Suppressor macrophage treated with lipopolysaccharide for 1 hour (primary cell): ENCODE results near the gene GALNT2.

Source experiments
- DNase-seq, 3 donors: peaks; one replicate each; pipeline ENCODE4 v3.0.0-alpha.2; 2020 to 2022

Gene GALNT2

GRCh38 chr1:230286166-230286889 lies 219.3 kb downstream of the GALNT2 start:
- no peak for DNase-seq

DNA sequence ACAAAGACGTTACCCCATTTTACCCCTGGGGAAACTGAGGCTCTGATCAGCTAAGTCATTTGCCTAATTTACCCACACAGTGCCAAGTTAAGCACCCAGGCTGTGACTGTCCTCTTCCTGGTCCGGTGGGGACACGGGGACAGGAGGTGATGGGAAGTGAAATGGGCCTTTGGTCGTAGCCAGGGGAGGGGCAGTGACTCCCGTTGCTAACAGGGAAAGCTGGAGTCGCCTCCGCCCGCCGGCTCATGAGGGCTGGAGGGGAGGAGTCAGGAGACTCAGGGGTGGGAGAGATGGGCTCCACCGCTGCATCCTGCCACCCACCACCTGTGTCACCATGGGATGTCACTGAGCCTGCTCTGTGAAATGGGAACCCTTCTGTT lies 219.8 kb downstream of the GALNT2 start:
- DNase-seq, result no peak

- DNase-seq, result no peak
Observed at GRCh38 chr1:230287674-230288315, 220.8 kb downstream of the GALNT2 start.

- no peak for DNase-seq
Observed at GRCh38 chr1:230288641-230289349, 221.8 kb downstream of the GALNT2 start.

DNA sequence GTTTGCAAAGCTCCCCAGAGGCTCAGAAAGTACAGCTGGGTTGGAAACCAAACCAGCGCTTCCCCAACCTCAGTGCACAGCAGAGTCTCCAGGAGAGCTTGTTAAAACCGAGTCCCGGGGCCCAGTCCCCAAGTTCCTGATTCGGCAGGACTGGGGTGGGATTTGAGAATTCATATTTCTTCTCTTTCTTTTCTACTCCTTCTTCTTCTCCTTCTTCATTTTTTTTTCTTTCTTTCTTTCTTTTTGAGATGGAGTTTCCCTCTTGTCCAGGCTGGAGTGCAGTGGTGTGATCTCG lies 222.3 kb downstream of the GALNT2 start:
- DNase-seq, result no peak

DNA sequence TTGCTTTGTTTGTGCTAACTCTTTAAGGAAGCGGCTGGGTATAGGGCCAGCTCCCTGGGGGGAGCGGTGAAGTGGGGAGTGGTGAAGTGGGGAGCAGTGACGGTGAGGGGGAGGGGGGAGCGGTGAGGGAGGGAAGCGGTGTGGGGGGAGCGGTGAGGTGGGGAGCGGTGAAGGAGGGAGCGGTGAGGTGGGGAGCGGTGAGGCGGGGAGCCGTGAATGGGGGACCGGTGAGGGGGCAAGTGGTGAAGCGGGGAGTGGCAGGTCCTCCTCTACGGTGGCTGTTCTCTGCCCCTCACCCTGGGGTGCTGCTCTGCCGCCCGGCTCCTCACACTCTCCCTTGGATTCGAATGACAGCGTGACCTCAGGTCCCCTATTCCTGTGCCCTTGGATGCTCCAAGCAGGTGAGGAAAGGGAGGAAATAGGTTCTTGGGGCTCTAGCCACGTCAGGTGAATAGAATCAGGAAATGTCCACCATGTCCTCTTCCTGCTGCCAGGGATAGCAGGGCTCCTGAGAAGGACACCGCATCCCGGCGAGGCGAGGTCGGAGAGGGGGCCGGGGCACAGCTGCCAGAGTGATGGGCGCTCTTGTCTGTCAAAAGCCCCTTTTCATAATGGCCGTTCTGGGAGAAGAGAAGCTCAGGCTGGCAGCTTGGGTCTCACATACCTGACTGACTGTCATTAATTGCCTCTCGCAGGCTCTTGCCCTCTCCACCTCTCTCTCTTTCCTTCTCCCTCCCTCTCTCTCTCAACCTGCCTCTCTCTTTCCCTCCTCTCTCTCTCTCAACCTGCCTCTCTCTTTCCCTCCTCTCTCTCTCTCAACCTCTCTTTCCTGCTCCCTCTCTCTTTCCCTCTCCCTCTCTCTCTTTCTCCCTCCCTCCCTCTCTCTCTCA lies 224.9 kb downstream of the GALNT2 start:
- no peak for DNase-seq

GRCh38 chr1:230292689-230293389 lies 225.8 kb downstream of the GALNT2 start:
- DNase-seq, result no peak

GRCh38 chr1:230293390-230293700 lies 226.3 kb downstream of the GALNT2 start:
- no peak for DNase-seq

GRCh38 chr1:230295367-230295766 lies 228.3 kb downstream of the GALNT2 start:
- no peak for DNase-seq

- DNase-seq, result peak; percentile 37 to 57 (median 41)
Observed at GRCh38 chr1:230299191-230300006, 232.4 kb downstream of the GALNT2 start.

DNA sequence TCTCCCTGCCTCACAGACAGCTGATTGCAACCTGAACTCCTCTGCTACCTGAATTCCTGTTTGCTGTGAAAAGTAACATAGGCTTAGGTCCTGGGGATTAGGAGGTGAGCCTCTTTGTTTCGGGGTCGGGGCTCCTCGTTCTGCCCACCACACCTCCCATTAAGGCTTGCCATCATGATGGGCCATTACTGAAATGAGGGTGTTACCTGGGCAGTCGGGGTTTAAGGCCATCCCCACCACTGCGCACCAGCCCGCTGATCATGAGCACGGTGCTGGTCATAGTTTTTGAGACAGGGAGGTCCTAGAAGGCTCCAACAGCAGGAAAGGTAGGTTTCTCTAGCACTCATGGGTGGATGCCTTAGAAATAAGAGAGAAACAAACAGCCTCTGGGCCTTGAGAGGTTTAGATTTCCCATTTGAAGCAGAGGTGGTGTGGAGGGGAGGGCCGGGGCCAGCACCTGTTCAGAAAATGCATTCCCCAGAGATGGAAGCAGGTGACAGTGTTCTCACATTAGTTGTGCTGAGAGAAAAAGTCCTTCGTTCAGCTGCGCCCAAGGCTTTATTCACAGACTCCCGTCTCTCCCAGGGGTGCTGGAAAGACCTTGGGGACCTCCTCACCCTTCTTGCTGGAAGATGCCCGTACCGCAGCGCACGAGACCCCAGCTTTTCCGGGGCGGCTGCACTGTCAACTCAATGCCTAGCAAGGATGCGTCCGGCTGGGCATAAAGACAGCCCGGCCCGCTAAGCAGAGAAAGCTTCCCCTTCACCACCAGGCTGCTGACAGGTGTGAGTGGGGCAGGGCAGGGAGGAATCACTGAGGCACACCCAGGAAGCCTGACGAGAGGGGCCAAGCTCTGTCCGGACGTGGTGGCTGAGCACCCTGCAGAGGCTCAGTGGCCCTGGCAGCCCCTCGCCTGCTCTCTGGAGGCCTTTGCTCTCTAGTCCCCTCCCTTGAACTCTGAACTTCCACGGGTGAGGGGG lies 233.6 kb downstream of the GALNT2 start:
- no peak for DNase-seq

- DNase-seq, result no peak
Observed at GRCh38 chr1:230301322-230301721, 234.3 kb downstream of the GALNT2 start.

DNA sequence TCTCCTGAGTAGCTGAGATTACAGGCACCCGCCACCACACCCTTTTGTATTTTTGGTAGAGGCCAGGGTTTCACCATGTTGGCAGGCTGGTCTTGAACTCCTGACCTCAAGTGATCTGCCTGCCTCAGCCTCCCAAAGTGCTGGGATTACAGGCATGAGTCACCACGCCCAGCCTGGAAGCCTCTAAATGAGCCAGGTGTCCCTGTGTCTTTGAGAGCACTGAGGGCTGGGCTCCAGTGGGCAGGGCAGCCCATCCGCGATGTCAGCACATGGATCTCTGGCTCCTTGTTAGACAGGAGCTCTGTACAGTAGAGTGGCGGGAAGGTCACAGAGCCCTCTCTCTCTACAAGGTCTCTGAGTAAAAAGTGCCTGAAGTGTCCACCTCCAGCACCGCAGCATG lies 234.8 kb downstream of the GALNT2 start:
- no peak for DNase-seq

GRCh38 chr1:230303069-230303468 lies 236.0 kb downstream of the GALNT2 start:
- no peak for DNase-seq

- peak; percentile 33 to 58 (median 41) for DNase-seq
Observed at GRCh38 chr1:230303822-230304221, 236.8 kb downstream of the GALNT2 start.

GRCh38 chr1:230306169-230306568 lies 239.1 kb downstream of the GALNT2 start:
- peak; percentile 29 to 64 (median 38) for DNase-seq

GRCh38 chr1:230307213-230307612 lies 240.2 kb downstream of the GALNT2 start:
- no peak for DNase-seq

DNA sequence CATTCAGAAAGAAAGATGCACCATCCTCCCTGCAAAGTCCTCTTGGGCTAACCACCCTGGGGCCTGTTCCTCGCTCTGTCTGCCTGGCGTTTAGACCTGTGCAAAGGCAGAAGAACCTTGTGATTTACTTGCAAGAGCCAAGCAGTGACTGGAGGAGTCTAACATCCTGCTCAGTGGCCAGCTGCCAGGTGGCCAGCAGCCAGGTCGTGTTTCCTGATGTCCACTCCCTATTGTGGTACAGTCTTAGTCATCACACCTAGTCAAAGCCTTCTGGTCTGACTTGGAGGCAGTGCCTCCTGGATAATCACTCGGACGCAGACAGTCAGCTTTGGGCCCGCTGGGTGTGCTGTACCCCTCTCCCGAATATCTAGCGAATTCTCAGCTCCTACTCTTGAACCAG lies 241.0 kb downstream of the GALNT2 start:
- DNase-seq, result no peak

GRCh38 chr1:230308821-230309220 lies 241.8 kb downstream of the GALNT2 start:
- DNase-seq, result no peak

GRCh38 chr1:230309646-230310177 lies 242.7 kb downstream of the GALNT2 start:
- no peak for DNase-seq
